ENCODE data around the gene IFNL2. TPM values are rescaled to one million over a fixed set of nuclear protein-coding genes. Genes with fewer than 3 reads are reported as not detected.
"Not testable (repeated sequence)": the region's sequence is repeated elsewhere in the genome, so short reads cannot be mapped to it uniquely, and the experiment has no call there.

Gene IFNL2
- total RNA-seq, 1 experiment from 2014 or later = not detected

GRCh38 chr19:39308531-39309304 lies 40.5 kb downstream of the IFNL2 start:
- Histone ChIP-seq H3K4me1 (ENCODE audit: insufficient read depth, low read length) (no peaks in the 10 kb centered on the region), H3K79me2 (ENCODE audit: low read length) (no peaks in the 10 kb centered on the region), H3K36me3 (ENCODE audit: low read depth, low read length) (no peaks in the 10 kb centered on the region), H3K27ac (ENCODE audit: low read length) (no peak overlapping the region), H3F3A (ENCODE audit: low read length, unreplicated experiment) (no peaks in the 10 kb centered on the region), H3K4me3 (ENCODE audit: low read length) (no peak overlapping the region), H2AFZ (ENCODE audit: low read length) (no peak overlapping the region), H3K9ac (ENCODE audit: low read length) (no peak overlapping the region), H3K27me3 (ENCODE audit: low read length) (no peaks in the 10 kb centered on the region), H3K4me2 (ENCODE audit: low read length) (no peak overlapping the region), H3K9me2 (replicated peaks; ENCODE audit: low read length) (no peaks in the 10 kb centered on the region), H3K9me3 (ENCODE audit: low read length) (no peaks in the 10 kb centered on the region), H4K20me1 (ENCODE audit: low read length) (no peaks in the 10 kb centered on the region)
- DNase-seq (no peak), ATAC-seq (no peak)
- BruUV-seq (replicated peaks) = no TSS peak
- intact Hi-C loops (cut with micrococcal nuclease) = no loop called here
- no peak for TF ChIP-seq CTCF (conservative IDR thresholded peaks at IDR 0.05; ENCODE audit: low read depth, low read length)
- TF ChIP-seq EZH2 (IDR thresholded peaks at IDR 0.05; ENCODE audit: low read length, unreplicated experiment) = no peak
- no peak for TF ChIP-seq EZH2phosphoT487 (IDR thresholded peaks at IDR 0.05; ENCODE audit: borderline replicate concordance, low read length)
- POLR2A ChIA-PET (ENCODE audit: unreplicated experiment) = interaction anchor here (0.6 kb wide), 1 partner anchor 451 kb away, joined by 3 read pairs; no protein-coding TSS in a partner anchor
- CTCF ChIA-PET = no interaction called here

GRCh38 chr19:39309305-39309670 lies 41.1 kb downstream of the IFNL2 start:
- H2AFZ ChIP-seq (ENCODE audit: low read length); DNase-seq; H4K20me1 ChIP-seq (ENCODE audit: low read length); BruUV-seq (replicated peaks); H3K4me3 ChIP-seq (ENCODE audit: low read length); H3K79me2 ChIP-seq (ENCODE audit: low read length); H3K9me2 ChIP-seq (replicated peaks; ENCODE audit: low read length); H3K4me2 ChIP-seq (ENCODE audit: low read length); H3K9ac ChIP-seq (ENCODE audit: low read length); intact Hi-C loops (cut with micrococcal nuclease); CTCF ChIA-PET; H3F3A ChIP-seq (ENCODE audit: low read length, unreplicated experiment); H3K4me1 ChIP-seq (ENCODE audit: insufficient read depth, low read length); H3K27ac ChIP-seq (ENCODE audit: low read length); ATAC-seq; H3K9me3 ChIP-seq (ENCODE audit: low read length); H3K27me3 ChIP-seq (ENCODE audit: low read length); H3K36me3 ChIP-seq (ENCODE audit: low read depth, low read length): not testable (repeated sequence)
- POLR2A ChIA-PET (ENCODE audit: unreplicated experiment) = interaction anchor here (0.6 kb wide), 1 partner anchor 450 kb away, joined by 3 read pairs; no protein-coding TSS in a partner anchor

- Histone ChIP-seq H3K79me2 (ENCODE audit: low read length) (no peaks in the 10 kb centered on the region), H3K4me1 (ENCODE audit: insufficient read depth, low read length) (no peaks in the 10 kb centered on the region), H3K36me3 (ENCODE audit: low read depth, low read length) (no peaks in the 10 kb centered on the region), H3K27me3 (ENCODE audit: low read length) (no peaks in the 10 kb centered on the region), H3K9me2 (replicated peaks; ENCODE audit: low read length) (no peaks in the 10 kb centered on the region), H3K4me3 (ENCODE audit: low read length) (no peak overlapping the region), H3K4me2 (ENCODE audit: low read length) (no peak overlapping the region), H3K9me3 (ENCODE audit: low read length) (no peaks in the 10 kb centered on the region), H2AFZ (ENCODE audit: low read length) (no peak overlapping the region), H4K20me1 (ENCODE audit: low read length) (no peaks in the 10 kb centered on the region), H3K9ac (ENCODE audit: low read length) (no peak overlapping the region), H3K27ac (ENCODE audit: low read length) (no peak overlapping the region), H3F3A (ENCODE audit: low read length, unreplicated experiment) (no peaks in the 10 kb centered on the region)
- no peak for TF ChIP-seq CTCF (conservative IDR thresholded peaks at IDR 0.05; ENCODE audit: low read depth, low read length)
- no peak for TF ChIP-seq EZH2 (IDR thresholded peaks at IDR 0.05; ENCODE audit: low read length, unreplicated experiment)
- TF ChIP-seq EZH2phosphoT487 (IDR thresholded peaks at IDR 0.05; ENCODE audit: borderline replicate concordance, low read length) = no peak
- ATAC-seq (no peak), DNase-seq (no peak)
- CTCF ChIA-PET = no interaction called here
- intact Hi-C loops (cut with micrococcal nuclease) = no loop called here
- no TSS peak for BruUV-seq (replicated peaks)
- POLR2A ChIA-PET (ENCODE audit: unreplicated experiment) = no interaction called here
These were observed 42.5 kb downstream of the IFNL2 start for GRCh38 chr19:39310558-39311311.
